Fibroblast of skin of right biceps (primary cell): ENCODE results near the gene ATP2A3.
"Not testable (repeated sequence)": the region's sequence is repeated elsewhere in the genome, so short reads cannot be mapped to it uniquely, and the experiment has no call there.

ENCODE experiments used
- DNase-seq: peaks from one replicate; pipeline ENCODE4 v3.0.0-alpha.2; 2013

Gene ATP2A3

GRCh38 chr17:3953542-3953941 is 10.7 kb downstream of the ATP2A3 start:
- no peak for DNase-seq

- no peak for DNase-seq
Measured at GRCh38 chr17:3952186-3952585, 12.1 kb downstream of the ATP2A3 start.

DNA sequence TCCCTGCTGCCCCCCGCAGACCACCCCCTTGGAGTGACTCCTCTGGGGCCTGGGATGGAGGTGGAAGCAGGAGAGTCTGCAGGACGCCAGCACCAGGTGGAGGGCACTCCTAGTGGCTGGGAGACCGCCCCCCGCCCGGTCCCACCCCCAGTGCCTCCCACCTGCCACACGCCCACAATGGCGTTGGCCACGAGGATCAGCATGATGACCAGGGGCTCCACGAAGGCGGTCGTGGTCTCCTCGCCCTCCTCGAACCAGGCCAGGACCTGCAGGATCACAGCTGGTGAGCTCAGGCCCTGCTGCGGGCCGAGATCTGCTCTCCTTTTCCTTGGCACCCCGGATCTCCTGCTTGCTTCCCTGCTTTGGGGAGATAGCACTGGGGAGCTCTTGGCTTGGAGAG is 12.8 kb downstream of the ATP2A3 start:
- no peak for DNase-seq

DNA sequence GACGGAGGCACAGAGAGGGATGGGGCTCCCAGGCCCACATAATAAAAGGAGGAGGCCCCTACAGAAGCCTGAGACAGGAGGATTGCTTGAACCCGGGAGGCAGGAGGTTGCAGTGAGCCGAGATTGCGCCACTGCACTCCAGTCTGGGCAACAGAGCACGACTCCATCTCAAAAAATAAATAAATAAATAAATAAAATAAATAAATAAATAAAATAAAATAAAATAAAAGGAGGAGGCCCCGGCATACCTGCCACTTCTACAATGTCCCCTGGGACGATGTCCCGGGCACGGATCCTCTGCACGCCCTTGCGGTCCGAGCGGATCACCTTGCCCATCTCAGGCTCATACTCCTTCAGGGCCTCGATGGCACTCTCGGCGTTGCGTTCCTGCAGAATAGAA is 13.2 kb downstream of the ATP2A3 start:
- no peak for DNase-seq

DNA sequence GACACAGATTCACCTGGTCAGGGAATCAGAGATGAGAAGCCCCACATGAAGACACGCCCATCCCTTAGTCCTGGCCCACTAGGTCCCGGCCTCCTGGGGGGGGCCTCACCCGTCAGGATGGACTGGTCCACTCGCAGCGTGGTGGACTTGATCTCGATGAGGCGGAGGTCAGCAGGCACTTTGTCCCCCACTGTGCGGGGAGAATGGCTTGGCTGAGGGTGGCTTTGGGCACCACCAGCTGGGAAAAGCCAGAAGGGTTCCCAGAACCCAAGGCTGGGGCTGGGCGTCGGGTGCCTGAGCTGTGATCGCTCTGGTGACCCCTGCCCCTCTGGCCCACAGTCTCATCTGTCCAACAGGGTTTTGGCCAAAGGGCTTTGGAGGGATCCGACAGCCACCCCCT is 13.7 kb downstream of the ATP2A3 start:
- no peak for DNase-seq

DNA sequence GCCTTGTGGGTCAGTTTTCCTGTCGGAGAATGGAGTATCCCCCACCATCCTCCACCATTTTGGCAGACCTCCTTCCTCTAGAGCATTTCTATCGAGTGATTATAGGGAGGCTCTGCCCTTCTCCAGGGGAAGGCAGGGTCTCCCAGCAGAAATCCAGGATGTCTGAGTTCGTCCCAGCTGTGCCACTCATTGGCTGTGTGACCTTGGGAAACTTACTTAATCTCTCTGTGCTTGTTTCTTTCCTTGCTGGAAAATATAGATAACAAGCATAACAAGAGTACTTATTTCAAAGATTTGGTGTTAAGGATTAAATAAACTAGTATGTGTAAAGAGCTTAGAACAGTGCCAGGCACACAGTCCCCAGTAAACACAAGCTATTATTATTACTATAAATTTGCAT is 14.8 kb downstream of the ATP2A3 start:
- DNase-seq = no peak

- not testable (repeated sequence) for DNase-seq
Measured at GRCh38 chr17:3948551-3948950, 15.7 kb downstream of the ATP2A3 start.

DNA sequence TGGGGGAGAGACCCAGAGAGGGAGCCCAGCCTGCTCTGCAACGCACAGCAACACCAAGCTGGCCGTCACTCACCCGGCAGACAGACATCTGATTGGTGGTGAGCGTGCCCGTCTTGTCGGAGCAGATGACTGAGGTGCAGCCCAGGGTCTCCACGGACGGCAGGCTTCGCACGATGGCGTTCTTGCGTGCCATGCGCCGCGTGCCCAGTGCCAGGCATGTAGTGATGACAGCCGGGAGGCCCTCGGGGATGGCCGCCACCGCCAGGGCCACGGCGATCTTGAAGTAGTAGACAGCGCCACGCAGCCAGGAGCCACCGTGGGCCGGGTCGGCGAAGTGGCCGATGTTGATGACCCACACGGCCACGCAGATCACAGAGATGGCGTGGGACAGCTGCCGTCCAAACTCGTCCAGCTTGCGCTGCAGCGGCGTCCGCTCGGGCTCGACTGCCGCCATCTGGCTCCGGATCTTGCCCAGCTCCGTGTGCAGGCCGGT is 16.9 kb downstream of the ATP2A3 start:
- no peak for DNase-seq

DNA sequence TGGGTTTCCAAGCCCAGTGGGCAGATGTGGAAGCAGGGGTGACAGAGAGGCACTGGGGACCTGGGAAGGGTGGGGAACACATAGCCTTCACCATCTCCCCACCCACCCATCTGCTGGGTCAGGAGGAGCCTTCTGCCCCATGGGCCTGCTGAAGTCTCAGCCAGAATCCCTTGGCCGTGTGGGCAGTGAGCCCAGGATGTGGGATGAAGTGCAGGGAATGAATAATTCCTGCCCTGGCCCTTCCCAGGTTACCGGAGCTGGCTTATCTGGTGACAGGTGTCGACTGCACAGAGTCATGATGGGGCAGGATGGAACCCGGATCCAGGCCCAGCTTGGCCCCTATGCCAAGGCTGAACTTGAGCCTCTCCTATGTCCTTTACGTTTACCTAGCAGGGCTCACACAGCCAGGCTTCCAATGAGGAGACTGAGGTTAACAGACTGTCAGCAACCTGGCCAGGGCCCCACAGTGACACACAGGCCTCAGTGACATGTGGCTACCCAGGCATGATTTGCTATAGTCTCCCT is 17.5 kb downstream of the ATP2A3 start:
- DNase-seq = no peak

GRCh38 chr17:3944485-3945388 is 19.5 kb downstream of the ATP2A3 start:
- peak; percentile 78 for DNase-seq

- DNase-seq = no peak
Measured at GRCh38 chr17:3943240-3943891, 20.9 kb downstream of the ATP2A3 start.

- DNase-seq = no peak
Measured at GRCh38 chr17:3940965-3941698, 23.1 kb downstream of the ATP2A3 start.

DNA sequence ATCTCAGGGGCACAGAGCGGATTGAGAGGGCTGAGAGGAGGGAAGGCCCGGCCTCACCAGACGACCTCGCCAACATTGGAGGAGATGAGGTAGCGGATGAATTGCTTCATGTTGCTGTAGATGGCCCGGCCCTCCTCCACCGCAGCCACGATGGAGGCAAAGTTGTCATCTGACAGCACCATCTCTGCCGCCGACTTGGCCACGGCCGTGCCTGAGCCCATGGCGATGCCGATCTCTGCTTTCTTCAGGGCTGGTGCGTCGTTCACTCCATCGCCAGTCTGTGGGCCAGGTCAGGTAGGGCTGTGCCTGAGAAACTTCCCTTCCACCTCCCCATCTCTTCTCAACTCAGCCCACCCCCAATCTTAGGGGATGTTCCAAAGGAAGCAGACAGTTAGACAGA is 26.9 kb downstream of the ATP2A3 start:
- DNase-seq = no peak

DNA sequence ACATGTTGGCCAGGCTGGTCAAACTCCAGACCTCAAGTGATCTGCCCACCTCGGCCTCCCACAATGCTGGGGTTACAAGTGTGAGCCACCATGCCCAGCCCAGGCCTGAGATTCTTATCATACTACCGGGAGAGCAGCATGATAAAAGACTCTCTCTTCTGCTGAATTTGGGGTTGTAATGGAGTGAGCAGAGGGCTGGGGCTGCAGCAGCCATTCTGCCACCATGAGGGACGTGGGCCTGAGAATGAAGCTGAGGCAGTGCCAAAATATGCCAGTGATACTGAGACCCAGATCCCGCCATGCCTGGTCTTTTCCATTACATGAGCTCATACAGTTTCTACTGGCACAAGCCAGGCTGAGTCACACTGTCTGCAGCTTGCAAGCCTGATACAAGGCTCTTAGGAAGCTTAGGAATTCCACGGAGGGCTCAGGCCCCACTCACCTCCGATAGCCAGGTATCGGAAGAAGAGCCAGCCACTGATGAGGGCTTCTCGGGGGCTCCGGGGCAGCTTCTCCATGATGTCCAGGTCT is 28.3 kb downstream of the ATP2A3 start:
- DNase-seq = peak; percentile 47

GRCh38 chr17:3935140-3935542 is 29.1 kb downstream of the ATP2A3 start:
- peak; percentile 66 for DNase-seq

DNA sequence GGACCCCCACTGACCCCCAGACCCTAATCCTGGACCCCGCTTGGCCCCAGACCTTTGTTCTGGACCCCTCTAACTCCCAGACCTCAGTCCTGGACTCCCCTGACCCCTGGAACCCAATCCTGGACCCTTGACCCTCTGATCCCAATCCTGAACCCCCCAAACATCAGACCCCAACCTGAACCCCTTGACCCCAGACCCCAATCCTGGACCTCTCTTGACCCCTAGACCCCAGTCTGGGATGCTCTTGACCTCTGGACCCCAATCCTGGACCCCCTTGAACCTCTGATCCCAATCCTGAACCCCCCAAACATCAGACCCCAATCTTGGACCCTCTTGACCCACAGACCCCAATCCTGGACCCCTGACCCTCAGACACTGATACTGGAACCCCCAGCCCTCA is 34.5 kb downstream of the ATP2A3 start:
- no peak for DNase-seq

- no peak for DNase-seq
Measured at GRCh38 chr17:3929181-3929580, 35.1 kb downstream of the ATP2A3 start.

DNA sequence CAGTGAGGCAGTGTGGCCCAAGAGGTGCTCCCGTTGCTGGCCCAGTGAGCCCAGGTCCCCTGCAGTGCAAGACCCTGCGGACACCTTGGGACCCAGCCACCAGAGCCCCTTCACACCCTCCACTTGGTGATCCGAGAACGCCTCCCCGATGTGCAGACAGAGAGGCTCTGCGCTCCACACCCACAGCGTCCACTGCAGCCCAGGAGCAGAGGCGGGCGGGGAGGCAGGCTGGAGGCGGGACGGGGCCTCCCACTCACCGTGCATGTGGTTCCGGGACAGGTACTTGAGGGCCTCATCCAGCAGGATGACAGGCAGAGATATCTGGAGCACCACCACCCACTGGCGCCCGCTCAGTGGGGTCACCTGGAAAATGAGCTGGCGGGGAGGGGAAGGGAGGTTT is 35.8 kb downstream of the ATP2A3 start:
- DNase-seq = no peak

GRCh38 chr17:3927628-3928340 is 36.5 kb downstream of the ATP2A3 start:
- no peak for DNase-seq

GRCh38 chr17:3926860-3927627 is 37.2 kb downstream of the ATP2A3 start:
- DNase-seq = no peak

GRCh38 chr17:3925684-3926485 is 38.4 kb downstream of the ATP2A3 start:
- no peak for DNase-seq
